AG09309 (cell line): ENCODE results near the gene TCP11.
A peak's percentile ranks its signal among the peaks of the same experiment; 100 is the strongest.

Experiments used
- DNase-seq: peaks from one replicate; pipeline ENCODE4 v3.0.0-alpha.2; 2010; ENCODE audit warnings: low read depth
- H3K4me3 ChIP-seq: 2 replicates; pipeline ENCODE4 v1.5.1; 2011; ENCODE audit warnings: mild to moderate bottlenecking, low read depth, low read length, moderate library complexity; ENCODE audit not compliant: control insufficient read depth
- CTCF ChIP-seq: IDR thresholded peaks from 2 replicates; pipeline ENCODE4 v1.5.1; 2011; ENCODE audit warnings: mild to moderate bottlenecking, low read depth, low read length, inconsistent platforms; ENCODE audit not compliant: insufficient read depth, control insufficient read depth; ENCODE audit errors: missing control alignments

TCP11 gene

GRCh38 chr6:35174088-35174434, 32.9 kb upstream of the TCP11 start:
- H3K4me3 ChIP-seq: no peak overlapping the region
- DNase-seq: no peak
- TF ChIP-seq CTCF: no peak

DNA sequence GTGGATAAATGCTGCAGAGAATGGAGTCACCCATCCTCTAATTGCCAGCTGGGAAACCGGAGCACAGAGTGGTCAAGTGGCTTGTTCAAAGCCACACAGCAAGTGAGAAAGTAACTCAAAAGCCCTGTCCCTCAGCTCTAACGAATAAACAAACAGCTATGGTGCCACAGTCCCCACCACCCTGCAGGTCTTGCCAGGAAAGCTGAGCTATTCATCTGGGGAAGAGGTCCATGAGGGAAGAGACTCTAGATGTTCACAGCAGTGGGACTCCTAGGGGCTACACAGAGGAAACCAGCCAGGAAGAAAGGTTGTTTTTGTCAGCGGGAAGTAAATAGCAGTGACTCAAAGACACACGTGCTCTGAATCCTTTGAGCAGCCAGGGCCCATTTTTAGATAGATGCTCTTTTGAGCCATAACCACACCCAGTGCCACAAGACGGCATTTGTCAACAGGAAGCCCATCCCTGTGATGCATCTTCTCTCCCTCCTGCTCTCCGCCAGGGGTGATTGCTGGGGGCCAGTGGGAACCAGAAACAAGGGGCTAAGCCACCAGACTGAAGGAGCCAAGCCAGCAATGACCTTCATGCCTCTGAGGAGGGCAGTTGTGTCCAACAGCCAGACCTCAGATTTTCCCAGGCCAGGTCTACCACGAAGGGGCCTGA, 32.4 kb upstream of the TCP11 start:
- no peak for DNase-seq
- TF ChIP-seq CTCF: peak; percentile 3
- H3K4me3 ChIP-seq: no peak overlapping the region

GRCh38 chr6:35173044-35173426, 31.9 kb upstream of the TCP11 start:
- TF ChIP-seq CTCF: no peak
- H3K4me3 ChIP-seq: no peak overlapping the region
- peak; percentile 71 for DNase-seq

DNA sequence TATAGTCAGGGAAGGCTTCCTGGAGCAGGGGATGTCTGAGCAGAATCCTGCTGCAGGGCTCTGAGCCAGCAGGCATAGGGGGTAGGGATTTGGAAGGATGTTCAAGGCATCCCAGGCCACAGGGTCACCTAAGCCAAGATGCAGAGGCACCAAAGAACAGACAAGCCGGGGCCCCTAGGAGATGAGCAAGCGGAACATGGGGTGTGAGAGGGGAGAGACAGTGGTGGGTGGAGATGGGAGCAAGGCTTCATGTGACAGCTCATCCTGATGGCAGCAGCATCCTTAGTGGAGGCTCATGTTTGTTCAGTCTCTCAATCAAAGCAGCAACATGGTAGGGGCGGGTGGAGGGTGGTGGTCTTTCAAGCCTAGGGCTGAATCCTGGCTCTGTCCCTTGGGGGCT, 29.8 kb upstream of the TCP11 start:
- DNase-seq: no peak
- TF ChIP-seq CTCF: no peak
- no peak overlapping the region for H3K4me3 ChIP-seq

DNA sequence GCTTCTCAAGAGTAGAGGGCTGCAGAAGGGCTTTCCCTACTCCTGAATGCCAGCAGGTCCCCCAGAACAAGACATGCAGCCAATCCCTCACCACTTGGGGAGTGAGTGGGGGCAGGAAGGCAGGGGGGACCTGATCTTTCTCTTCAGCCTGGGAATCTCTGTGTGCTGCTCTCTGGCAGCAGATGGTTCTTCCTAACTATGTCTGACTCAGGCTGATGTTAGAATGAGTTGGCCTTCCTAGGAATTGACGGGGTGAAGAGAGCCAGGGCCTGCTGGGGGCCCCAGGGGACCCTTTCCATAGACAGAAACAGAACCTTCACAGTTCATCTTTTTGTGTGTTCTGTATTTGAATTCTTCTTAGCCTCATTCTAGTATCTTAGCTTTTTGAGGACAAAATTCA, 29.0 kb upstream of the TCP11 start:
- no peak for TF ChIP-seq CTCF
- DNase-seq: no peak
- no peak overlapping the region for H3K4me3 ChIP-seq

GRCh38 chr6:35168461-35168861, 27.3 kb upstream of the TCP11 start:
- no peak for TF ChIP-seq CTCF
- H3K4me3 ChIP-seq: no peak overlapping the region
- DNase-seq: no peak

- no peak for TF ChIP-seq CTCF
- H3K4me3 ChIP-seq: no peak overlapping the region
These were observed 26.4 kb upstream of the TCP11 start for GRCh38 chr6:35167505-35167904.

More at GRCh38 chr6:35167505-35167904, 26.4 kb upstream of the TCP11 start:
- DNase-seq: no peak
